Measurements from ENCODE around the gene FAAP24.
"Not testable (repeated sequence)": the region's sequence is repeated elsewhere in the genome, so short reads cannot be mapped to it uniquely, and the experiment has no call there.

DNA sequence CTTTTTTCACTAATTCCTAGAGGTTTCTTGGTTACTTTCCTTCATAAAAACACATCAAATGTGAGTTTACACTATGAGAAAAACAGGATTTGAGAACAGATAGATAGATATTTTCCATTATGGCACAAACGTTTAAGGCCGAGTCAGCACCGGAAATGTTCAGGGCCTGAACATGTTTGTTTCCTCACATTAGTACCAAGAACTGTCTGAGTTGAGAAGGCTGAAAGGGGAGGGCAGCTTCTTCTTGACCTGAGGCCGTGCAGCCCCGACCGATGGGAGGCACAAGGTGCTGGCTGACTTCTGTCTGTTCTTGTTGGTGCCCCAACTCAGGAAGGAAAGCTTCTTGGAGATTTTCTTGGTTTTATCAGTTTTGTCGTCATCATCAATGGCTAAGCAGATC is 7.8 kb downstream of the FAAP24 start:
- not testable (repeated sequence) for TF ChIP-seq CTCF, POLR2A (IDR thresholded peaks at IDR 0.05)

Measured in esophagus squamous epithelium (tissue), 4 donors.